Bronchial epithelial cell (primary cell): ENCODE measurements around the gene PATJ. TPM values are rescaled to one million over a fixed set of nuclear protein-coding genes. Genes with fewer than 3 reads are reported as not detected.

ENCODE experiments used
- DNase-seq: peaks from one replicate; pipeline ENCODE4 v3.0.0-alpha.2; 2010; ENCODE audit warnings: low read depth
- FAIRE-seq: peaks from 2 replicates; lab custom pipeline; 2011; peaks lifted over from hg19 to GRCh38; lab: Jason Lieb, UNC
- H3K27me3 ChIP-seq: 2 replicates; pipeline ENCODE4 v1.5.1; 2011; ENCODE audit warnings: low read length; ENCODE audit not compliant: control insufficient read depth, insufficient read depth
- H3K36me3 ChIP-seq: 2 replicates; pipeline ENCODE4 v1.5.1; 2011; ENCODE audit warnings: low read length; ENCODE audit not compliant: control insufficient read depth, insufficient read depth
- H3K4me3 ChIP-seq: 2 replicates; pipeline ENCODE4 v1.5.1; 2011; ENCODE audit warnings: mild to moderate bottlenecking, low read depth, low read length, control low read depth
- total RNA-seq: library from RNA; depleted of rRNA; stranded (reverse); fragments of >200 nt; gene quantifications from 2 replicates; pipeline ENCODE4 v1.2.1, GENCODE V29; 2014
- TF ChIP-seq, protein P1 (sequence below): IDR thresholded peaks from 2 replicates; pipeline ENCODE4 v1.5.1; 2011; ENCODE audit warnings: mild to moderate bottlenecking, moderate library complexity, low read length, control low read depth, inconsistent platforms; ENCODE audit not compliant: insufficient read depth, severe bottlenecking

Gene PATJ
- total RNA-seq, 1 donor from 2014 or later, result 46.6 TPM

DNA sequence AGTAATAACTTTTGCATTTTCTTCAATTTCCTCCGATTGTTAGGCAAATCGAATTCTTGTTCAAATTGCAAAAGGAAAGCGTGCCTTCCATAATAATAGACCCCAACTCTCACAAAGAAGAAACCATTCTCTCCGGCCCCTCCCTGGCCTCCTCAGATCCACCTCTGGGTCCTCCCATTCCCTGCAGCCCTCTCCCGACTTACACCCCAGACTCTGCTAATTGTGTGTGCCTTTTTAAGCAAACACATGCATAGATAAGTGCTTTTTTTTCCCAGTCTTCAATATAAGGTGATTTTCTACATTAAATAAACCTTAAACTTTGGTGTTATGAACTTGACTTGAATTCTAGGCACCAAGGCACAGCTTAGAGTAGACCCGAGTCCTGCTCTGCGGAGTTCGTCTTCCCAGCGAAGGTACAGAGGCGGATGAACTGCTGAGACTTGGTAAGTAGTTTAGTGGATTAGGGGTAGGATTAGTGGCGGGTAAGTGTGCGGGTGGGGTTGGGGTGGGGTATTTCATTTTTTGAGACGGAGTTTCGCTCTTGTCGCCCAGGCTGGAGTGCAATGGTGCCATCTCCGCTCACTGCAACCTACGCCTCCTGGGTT, 453.9 kb downstream of the PATJ start:
- Histone ChIP-seq H3K36me3 (no peaks in the 10 kb centered on the region), H3K4me3 (no peak overlapping the region), H3K27me3 (peaks cover 3% of the 10 kb centered on the region)
- FAIRE-seq (no peak), DNase-seq (no peak)
- TF ChIP-seq, protein P1, sequence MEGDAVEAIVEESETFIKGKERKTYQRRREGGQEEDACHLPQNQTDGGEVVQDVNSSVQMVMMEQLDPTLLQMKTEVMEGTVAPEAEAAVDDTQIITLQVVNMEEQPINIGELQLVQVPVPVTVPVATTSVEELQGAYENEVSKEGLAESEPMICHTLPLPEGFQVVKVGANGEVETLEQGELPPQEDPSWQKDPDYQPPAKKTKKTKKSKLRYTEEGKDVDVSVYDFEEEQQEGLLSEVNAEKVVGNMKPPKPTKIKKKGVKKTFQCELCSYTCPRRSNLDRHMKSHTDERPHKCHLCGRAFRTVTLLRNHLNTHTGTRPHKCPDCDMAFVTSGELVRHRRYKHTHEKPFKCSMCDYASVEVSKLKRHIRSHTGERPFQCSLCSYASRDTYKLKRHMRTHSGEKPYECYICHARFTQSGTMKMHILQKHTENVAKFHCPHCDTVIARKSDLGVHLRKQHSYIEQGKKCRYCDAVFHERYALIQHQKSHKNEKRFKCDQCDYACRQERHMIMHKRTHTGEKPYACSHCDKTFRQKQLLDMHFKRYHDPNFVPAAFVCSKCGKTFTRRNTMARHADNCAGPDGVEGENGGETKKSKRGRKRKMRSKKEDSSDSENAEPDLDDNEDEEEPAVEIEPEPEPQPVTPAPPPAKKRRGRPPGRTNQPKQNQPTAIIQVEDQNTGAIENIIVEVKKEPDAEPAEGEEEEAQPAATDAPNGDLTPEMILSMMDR, result no peak

DNA sequence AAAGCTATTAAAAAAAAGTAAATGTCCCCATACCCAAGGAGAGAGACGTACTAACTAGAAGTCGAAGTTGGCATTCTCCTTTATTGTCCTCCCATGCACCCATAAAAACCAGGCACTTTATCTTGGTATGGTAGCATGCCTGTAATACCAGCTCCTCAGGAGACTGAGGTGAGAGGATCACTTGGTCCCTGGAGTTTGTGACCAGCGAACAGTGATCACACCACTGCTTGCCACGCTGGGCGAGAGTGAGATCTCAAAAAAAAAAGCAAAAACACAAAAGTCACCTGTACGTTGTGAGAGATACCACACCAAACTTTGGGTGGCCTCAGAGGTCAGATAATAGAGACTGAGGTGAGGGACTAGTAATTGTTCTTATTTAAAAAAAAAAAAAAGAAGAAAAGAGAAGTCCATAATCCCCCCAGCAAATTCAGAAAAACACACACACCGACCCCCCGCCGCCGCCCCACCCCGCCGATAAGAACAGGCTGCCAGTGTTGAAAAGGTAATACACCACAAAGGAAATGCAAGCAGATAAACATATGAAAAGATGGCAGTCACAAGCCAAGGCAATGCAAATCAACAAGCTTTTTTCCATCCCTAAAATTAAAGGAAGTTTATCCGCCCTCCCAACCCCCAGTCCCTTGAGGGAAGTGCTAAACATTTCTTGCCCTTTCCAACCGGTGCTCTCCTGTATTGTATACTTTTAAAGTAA, 455.9 kb downstream of the PATJ start:
- Histone ChIP-seq H3K27me3 (peaks cover 3% of the 10 kb centered on the region), H3K36me3 (no peaks in the 10 kb centered on the region), H3K4me3 (no peak overlapping the region)
- DNase-seq, result no peak
- TF ChIP-seq, protein P1, result no peak
- FAIRE-seq, result no peak

DNA sequence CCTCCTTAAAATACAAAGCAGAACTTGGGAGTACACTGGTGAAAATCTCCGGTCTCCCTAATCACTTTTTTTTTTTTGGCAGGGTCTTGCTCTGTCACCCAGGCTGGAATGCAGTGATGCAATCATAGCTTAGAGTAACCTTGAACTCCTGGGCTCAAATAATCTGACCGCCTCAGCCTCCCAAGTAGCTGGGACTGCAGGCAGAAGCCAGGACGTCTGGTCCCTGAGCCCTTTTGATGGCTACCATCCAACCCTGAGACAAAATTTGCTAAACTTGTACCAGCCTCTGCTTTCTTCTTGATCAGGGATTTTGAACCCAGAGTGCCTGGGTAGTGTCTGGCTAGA, 456.5 kb downstream of the PATJ start:
- peaks cover 2% of the 10 kb centered on the region for H3K27me3 ChIP-seq
- TF ChIP-seq, protein P1, result no peak
- FAIRE-seq (no peak), DNase-seq (peak; percentile 9)
- H3K4me3 ChIP-seq, result no peak overlapping the region
- H3K36me3 ChIP-seq, result no peaks in the 10 kb centered on the region

DNA sequence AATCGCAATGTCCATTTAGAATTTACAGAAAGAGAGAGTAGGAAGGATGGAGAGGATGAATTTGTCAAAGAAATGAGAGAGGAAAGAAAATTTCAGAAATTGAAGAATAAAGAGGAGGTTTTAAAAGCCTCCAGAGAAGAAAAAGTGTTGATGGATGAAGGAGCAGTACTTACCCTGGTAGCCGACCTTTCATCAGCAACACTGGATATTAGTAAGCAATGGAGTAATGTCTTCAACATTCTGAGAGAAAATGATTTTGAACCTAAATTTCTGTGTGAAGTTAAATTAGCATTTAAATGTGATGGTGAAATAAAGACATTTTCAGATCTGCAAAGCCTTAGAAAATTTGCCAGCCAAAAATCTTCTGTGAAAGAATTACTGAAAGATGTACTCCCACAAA, 464.9 kb downstream of the PATJ start:
- DNase-seq (no peak), FAIRE-seq (no peak)
- no peaks in the 10 kb centered on the region for H3K27me3 ChIP-seq
- H3K4me3 ChIP-seq, result no peak overlapping the region
- TF ChIP-seq, protein P1, result no peak
- no peaks in the 10 kb centered on the region for H3K36me3 ChIP-seq

DNA sequence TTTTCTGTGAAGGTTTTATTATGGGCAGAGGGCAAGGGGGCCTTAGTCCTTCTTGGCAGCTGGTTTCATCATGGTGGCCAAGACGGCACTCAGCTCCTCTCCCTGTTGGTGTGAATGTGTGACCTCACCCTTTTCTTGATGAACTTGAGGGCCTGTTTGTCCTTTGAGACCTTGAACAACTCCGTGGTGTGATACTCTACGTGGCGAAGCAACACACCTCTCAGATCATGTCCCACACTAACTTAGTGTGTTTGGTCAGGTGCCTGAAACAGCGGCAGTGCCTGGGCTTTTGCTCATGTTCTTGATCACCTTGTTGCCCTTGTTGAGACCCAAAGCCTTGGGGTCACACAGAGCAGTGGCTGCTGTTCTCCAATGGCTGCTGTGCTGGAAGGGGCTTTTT, 465.8 kb downstream of the PATJ start:
- FAIRE-seq (no peak), DNase-seq (no peak)
- TF ChIP-seq, protein P1, result no peak
- H3K4me3 ChIP-seq, result no peak overlapping the region
- H3K27me3 ChIP-seq, result no peaks in the 10 kb centered on the region
- H3K36me3 ChIP-seq, result no peaks in the 10 kb centered on the region
